Measurements from ENCODE around the gene INHBB.

The INHBB gene

GRCh38 chr2:120324933-120325332, 21.0 kb upstream of the INHBB start:
- POLR2A ChIA-PET: no interaction called here
- no peak for DNase-seq (ENCODE audit: extremely low spot score)
- CTCF ChIA-PET: interaction anchor here (2.2 kb wide), 1 partner anchor 12 kb away, joined by 9 read pairs; no protein-coding TSS in a partner anchor
- no peak for TF ChIP-seq NFRKB (IDR thresholded peaks at IDR 0.05)
- TF ChIP-seq FOXA1 (IDR thresholded peaks at IDR 0.05): no peak
- TF ChIP-seq ZNF384 (IDR thresholded peaks at IDR 0.05): no peak
- TF ChIP-seq FOXK2 (IDR thresholded peaks at IDR 0.05): no peak
- TF ChIP-seq ARNT (IDR thresholded peaks at IDR 0.05): no peak
- TF ChIP-seq SUZ12 (IDR thresholded peaks at IDR 0.05): no peak
- TF ChIP-seq FOXM1 (IDR thresholded peaks at IDR 0.05; ENCODE audit: borderline replicate concordance): no peak
- no peak for TF ChIP-seq L3MBTL2 (conservative IDR thresholded peaks at IDR 0.05)
- TF ChIP-seq, protein P1, sequence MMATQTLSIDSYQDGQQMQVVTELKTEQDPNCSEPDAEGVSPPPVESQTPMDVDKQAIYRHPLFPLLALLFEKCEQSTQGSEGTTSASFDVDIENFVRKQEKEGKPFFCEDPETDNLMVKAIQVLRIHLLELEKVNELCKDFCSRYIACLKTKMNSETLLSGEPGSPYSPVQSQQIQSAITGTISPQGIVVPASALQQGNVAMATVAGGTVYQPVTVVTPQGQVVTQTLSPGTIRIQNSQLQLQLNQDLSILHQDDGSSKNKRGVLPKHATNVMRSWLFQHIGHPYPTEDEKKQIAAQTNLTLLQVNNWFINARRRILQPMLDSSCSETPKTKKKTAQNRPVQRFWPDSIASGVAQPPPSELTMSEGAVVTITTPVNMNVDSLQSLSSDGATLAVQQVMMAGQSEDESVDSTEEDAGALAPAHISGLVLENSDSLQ (IDR thresholded peaks at IDR 0.05): no peak
- no peak for TF ChIP-seq ELF4 (IDR thresholded peaks at IDR 0.05)
- no peak for TF ChIP-seq SP1 (IDR thresholded peaks at IDR 0.05)
- TF ChIP-seq CTBP1 (IDR thresholded peaks at IDR 0.05; ENCODE audit: borderline replicate concordance): no peak
- no peak for TF ChIP-seq HDGF (IDR thresholded peaks at IDR 0.05; ENCODE audit: borderline replicate concordance)
- TF ChIP-seq LEF1 (IDR thresholded peaks at IDR 0.05; ENCODE audit: borderline replicate concordance): no peak
- TF ChIP-seq BHLHE40 (IDR thresholded peaks at IDR 0.05; ENCODE audit: borderline replicate concordance): no peak

DNA sequence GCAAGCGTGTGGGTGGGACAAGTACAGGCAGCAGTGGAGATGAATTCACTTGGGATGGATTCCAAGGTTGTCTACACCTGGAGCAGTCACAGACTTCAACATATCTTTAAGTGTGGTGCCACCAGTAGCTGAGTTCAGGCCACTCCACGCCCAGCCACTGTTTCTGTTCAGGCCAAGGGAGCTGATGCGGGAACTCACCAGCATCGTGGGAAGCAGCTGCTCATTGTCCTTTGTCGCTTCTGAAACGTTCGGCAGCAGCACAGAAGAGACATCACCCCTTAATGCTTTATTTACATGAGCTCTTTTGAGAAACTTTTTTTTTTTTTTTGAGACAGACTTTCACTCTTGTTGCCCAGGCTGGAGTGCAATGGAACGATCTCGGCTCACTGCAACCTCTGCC, 19.9 kb upstream of the INHBB start:
- no peak for TF ChIP-seq NFRKB (IDR thresholded peaks at IDR 0.05)
- TF ChIP-seq ARNT (IDR thresholded peaks at IDR 0.05): no peak
- no peak for TF ChIP-seq BHLHE40 (IDR thresholded peaks at IDR 0.05; ENCODE audit: borderline replicate concordance)
- no peak for TF ChIP-seq L3MBTL2 (conservative IDR thresholded peaks at IDR 0.05)
- TF ChIP-seq FOXM1 (IDR thresholded peaks at IDR 0.05; ENCODE audit: borderline replicate concordance): no peak
- no peak for TF ChIP-seq CTBP1 (IDR thresholded peaks at IDR 0.05; ENCODE audit: borderline replicate concordance)
- no peak for TF ChIP-seq HDGF (IDR thresholded peaks at IDR 0.05; ENCODE audit: borderline replicate concordance)
- no peak for TF ChIP-seq ZNF384 (IDR thresholded peaks at IDR 0.05)
- no peak for TF ChIP-seq FOXK2 (IDR thresholded peaks at IDR 0.05)
- TF ChIP-seq SP1 (IDR thresholded peaks at IDR 0.05): no peak
- TF ChIP-seq ELF4 (IDR thresholded peaks at IDR 0.05): no peak
- TF ChIP-seq FOXA1 (IDR thresholded peaks at IDR 0.05): no peak
- no peak for TF ChIP-seq TARDBP (IDR thresholded peaks at IDR 0.05)
- no peak for DNase-seq (ENCODE audit: extremely low spot score)
- ChIA-PET CTCF (interaction anchor here (0.6 to 1.3 kb wide), 3 partner anchors 13 to 277 kb away, joined by 3 read pairs; no protein-coding TSS in a partner anchor), POLR2A (no interaction called here)

- ChIA-PET CTCF (interaction anchor here (0.6 kb wide), 2 partner anchors 125 to 714 kb away, joined by 3 read pairs; no protein-coding TSS in a partner anchor), POLR2A (no interaction called here)
- no peak for TF ChIP-seq ZNF384 (IDR thresholded peaks at IDR 0.05)
- no peak for DNase-seq (ENCODE audit: extremely low spot score)
Observed at GRCh38 chr2:120330946-120331822, 14.8 kb upstream of the INHBB start.

- POLR2A ChIA-PET: no interaction called here
- no peak for DNase-seq (ENCODE audit: extremely low spot score)
- CTCF ChIA-PET: interaction anchor here (0.6 kb wide), 2 partner anchors 125 to 713 kb away, joined by 3 read pairs; no protein-coding TSS in a partner anchor
- TF ChIP-seq ZNF384 (IDR thresholded peaks at IDR 0.05) (no peak), ELF4 (IDR thresholded peaks at IDR 0.05) (no peak), HDGF (IDR thresholded peaks at IDR 0.05; ENCODE audit: borderline replicate concordance) (no peak), CTBP1 (IDR thresholded peaks at IDR 0.05; ENCODE audit: borderline replicate concordance) (no peak), NFRKB (IDR thresholded peaks at IDR 0.05) (no peak), SP1 (IDR thresholded peaks at IDR 0.05) (no peak), FOXM1 (IDR thresholded peaks at IDR 0.05; ENCODE audit: borderline replicate concordance) (no peak), FOXK2 (IDR thresholded peaks at IDR 0.05) (no peak), BHLHE40 (IDR thresholded peaks at IDR 0.05; ENCODE audit: borderline replicate concordance) (no peak), LEF1 (IDR thresholded peaks at IDR 0.05; ENCODE audit: borderline replicate concordance) (no peak), L3MBTL2 (conservative IDR thresholded peaks at IDR 0.05) (no peak), FOXA1 (IDR thresholded peaks at IDR 0.05) (no peak), ARNT (IDR thresholded peaks at IDR 0.05) (no peak), SUZ12 (IDR thresholded peaks at IDR 0.05) (no peak)
- TF ChIP-seq, protein P1 (IDR thresholded peaks at IDR 0.05): no peak
Observed at GRCh38 chr2:120331903-120332302, 14.0 kb upstream of the INHBB start.

GRCh38 chr2:120332384-120332783, 13.6 kb upstream of the INHBB start:
- ChIA-PET POLR2A (no interaction called here), CTCF (no interaction called here)
- TF ChIP-seq FOXK2 (IDR thresholded peaks at IDR 0.05) (no peak), NFRKB (IDR thresholded peaks at IDR 0.05) (no peak), L3MBTL2 (conservative IDR thresholded peaks at IDR 0.05) (no peak), SUZ12 (IDR thresholded peaks at IDR 0.05) (no peak), FOXA1 (IDR thresholded peaks at IDR 0.05) (no peak), BHLHE40 (IDR thresholded peaks at IDR 0.05; ENCODE audit: borderline replicate concordance) (no peak), ELF4 (IDR thresholded peaks at IDR 0.05) (no peak), CTBP1 (IDR thresholded peaks at IDR 0.05; ENCODE audit: borderline replicate concordance) (no peak), ARNT (IDR thresholded peaks at IDR 0.05) (no peak), HDGF (IDR thresholded peaks at IDR 0.05; ENCODE audit: borderline replicate concordance) (no peak), TARDBP (IDR thresholded peaks at IDR 0.05) (no peak), LEF1 (IDR thresholded peaks at IDR 0.05; ENCODE audit: borderline replicate concordance) (no peak), SP1 (IDR thresholded peaks at IDR 0.05) (no peak), ZNF384 (IDR thresholded peaks at IDR 0.05) (no peak), FOXM1 (IDR thresholded peaks at IDR 0.05; ENCODE audit: borderline replicate concordance) (no peak)
- TF ChIP-seq, protein P1 (IDR thresholded peaks at IDR 0.05): no peak
- DNase-seq (ENCODE audit: extremely low spot score): no peak
